Mesendoderm (in vitro differentiated cells): Measurements from ENCODE around the gene CRTAP. TPM values are rescaled to one million over a fixed set of nuclear protein-coding genes. Genes with fewer than 3 reads are reported as not detected.

Source experiments
- small RNA-seq: library from polyadenylated mRNA; stranded (forward); fragments of <200 nt; extraction: miRNeasy Mini kit (QIAGEN cat#:217004); gene quantifications from one replicate; pipeline ENCODE3, GENCODE V24; 2013; ENCODE audit not compliant: insufficient read depth

Gene CRTAP

Small RNA genes within 50 kb of the gene (small RNA-seq; reads per million reads assigned to genes)
- not detected for gene AC123900.1
- not detected for gene RN7SL296P
- not detected for gene SUMO2P10
